Measurements from ENCODE around the gene TMEM184A.
"Not testable (repeated sequence)": the region's sequence is repeated elsewhere in the genome, so short reads cannot be mapped to it uniquely, and the experiment has no call there.

Gene TMEM184A

DNA sequence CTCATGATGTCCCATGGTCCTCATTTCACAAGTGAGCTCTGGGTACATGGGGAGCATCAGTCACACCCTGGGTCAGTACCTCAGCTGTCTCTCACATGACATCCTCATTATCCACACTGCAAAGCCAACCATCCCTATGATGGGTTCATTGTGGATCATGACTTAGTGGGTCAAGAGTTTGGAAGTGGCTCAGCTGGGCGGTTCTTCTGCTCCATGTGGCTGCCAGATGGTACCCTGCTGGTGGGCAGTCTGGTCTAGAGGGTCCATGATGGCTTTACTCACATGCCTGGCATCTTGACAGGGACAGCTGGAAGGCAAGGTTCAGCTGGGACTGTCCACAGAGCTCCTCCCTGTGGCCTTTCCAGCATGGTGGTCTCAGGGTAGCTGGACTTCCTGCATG, 33.0 kb upstream of the TMEM184A start:
- no peak for DNase-seq

DNA sequence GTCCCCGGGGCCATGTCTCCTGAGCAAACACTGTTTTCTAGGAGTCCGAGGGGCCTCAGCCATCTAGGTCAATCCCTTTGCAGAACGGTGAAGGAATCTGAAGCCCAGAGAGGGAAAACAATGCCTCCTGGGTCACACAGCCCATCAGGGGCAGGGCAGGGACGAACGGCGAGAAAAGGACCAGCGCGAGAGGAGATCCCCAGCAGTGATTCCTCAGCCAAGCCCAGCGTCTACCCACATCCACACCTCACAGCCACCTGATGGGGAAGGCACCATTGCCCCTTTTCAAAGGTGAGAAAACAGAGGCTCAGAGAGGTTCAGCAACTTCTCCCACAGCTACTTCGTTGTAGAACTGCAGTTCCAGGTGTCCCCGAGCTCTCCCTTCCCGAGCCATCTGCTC, 31.7 kb upstream of the TMEM184A start:
- DNase-seq: no peak

- DNase-seq: no peak
These were observed 31.1 kb upstream of the TMEM184A start for GRCh38 chr7:1586827-1587705.

DNA sequence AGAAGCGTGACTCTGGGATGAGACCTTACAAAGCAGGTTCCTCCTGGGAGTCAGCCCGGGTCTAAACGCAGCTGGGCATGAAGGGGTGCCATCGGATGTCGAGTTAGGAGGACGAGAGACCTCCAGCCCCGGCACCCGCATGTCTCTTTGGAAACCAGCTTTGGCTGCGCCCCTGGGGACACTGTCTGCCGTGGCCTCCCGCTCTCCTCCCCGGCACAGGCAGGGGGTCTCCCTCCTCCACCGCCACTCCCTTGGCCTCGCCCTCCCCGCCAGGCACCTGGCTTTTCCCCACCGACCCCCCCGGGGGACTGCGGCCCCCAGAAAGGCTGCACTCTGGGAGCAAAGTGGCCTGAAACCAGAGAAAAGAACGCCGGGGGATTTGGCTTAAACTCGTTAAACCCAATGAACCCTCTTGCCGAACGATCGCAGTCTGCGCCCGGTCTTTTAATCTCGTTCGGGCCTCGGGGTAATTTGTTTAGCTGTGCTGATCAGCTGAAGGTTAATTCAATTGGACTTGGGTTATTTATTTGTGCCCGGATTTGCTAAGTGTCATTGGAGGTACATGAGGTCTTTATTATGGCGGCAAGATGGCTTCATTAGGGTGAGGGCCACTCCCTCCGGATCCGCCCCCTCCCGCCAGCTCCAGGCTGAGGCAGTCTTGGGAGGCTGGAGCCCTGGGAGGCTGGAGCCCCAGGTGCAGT, 30.3 kb upstream of the TMEM184A start:
- no peak for DNase-seq

DNA sequence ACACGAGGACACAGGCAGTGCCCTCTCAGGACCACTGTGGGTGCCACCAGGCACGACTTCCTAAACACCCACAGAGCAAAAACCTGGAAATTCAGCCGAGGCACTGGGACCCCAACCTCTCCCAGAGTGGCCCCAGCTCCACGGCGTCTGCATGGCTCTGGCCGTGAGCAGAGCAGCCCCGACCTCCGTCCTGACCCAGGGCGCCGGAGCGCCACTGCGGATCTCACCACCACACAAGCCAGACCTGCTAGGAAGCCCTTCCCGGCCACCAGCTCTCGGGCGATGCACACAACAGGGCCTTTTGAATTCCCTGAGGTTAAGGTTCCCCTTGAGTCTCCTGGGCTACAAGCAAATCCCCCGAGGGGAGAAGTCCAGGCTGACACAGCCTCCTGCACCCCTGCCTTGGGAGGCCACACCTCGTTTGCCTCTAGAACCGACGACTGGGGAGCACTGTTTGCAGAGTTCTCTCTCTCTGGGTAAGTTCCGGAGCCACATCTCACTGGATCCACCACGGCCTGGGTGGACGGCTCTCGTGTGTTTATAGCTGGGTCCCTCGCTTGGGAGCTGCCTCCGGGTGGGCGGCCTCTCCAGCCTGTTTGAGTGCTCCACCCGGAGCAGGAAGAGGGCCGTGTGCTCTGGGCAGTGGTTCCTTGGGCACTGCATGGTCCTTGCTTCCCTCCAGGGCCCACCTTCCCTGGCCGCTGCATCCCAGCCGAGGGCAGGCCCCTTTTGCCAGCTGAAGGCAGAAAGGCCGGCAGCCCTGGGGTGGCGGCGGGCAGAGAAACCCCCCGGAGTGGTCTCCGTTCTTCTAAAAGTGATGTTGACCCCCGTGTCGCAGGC, 29.4 kb upstream of the TMEM184A start:
- no peak for DNase-seq

- no peak for DNase-seq
These were observed 28.7 kb upstream of the TMEM184A start for GRCh38 chr7:1584700-1585099.

- not testable (repeated sequence) for DNase-seq
These were observed 27.4 kb upstream of the TMEM184A start for GRCh38 chr7:1583241-1583930.

DNA sequence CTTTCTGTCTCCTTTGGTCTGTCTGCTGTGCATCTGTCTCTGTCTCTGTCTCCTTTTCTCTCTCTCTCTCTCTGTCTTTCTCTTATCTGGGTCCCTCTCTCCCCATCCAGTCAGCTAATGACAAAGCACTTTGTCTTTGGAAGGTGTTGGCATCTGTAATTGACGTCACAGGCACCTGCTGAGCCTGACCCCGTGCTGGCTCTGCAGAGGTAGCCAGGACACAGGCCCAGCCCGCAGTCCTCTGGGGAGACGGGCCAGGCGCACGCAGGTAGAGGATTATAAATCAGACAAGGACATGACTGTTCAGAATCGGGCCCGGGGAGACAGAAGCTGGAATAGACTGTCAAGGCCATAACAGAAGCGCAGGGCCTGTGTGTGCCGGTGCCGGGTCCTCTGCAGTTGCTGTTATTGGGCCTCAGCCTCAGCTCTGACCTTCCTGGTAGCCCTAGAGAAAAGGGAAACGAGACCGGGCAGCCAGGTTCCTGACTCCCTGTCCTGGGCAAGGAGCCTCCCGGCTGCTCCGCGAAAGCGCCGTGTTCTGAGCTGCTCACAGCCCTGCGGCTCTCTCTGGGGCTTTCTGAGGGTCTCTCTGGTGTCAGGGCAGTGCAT, 24.5 kb upstream of the TMEM184A start:
- DNase-seq: no peak

- DNase-seq: peak; percentile 89
These were observed 23.7 kb upstream of the TMEM184A start for GRCh38 chr7:1579481-1580421.

DNA sequence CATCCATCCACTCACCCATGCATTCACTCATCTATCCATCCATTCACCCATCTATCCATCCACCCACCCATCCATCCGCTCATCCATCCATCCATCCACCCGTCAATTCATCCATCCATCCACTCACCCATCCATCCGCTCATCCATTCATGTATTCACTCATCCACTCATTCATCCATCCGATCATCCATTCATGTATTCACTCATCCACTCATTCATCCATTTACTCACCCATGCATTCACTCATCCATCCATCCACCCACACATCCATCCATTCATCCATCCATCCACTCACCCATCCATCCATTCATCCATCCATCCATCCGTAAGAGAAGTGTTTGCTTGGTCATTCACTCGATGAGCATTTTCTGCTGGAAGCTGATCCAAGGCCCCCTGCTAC, 22.5 kb upstream of the TMEM184A start:
- no peak for DNase-seq

DNA sequence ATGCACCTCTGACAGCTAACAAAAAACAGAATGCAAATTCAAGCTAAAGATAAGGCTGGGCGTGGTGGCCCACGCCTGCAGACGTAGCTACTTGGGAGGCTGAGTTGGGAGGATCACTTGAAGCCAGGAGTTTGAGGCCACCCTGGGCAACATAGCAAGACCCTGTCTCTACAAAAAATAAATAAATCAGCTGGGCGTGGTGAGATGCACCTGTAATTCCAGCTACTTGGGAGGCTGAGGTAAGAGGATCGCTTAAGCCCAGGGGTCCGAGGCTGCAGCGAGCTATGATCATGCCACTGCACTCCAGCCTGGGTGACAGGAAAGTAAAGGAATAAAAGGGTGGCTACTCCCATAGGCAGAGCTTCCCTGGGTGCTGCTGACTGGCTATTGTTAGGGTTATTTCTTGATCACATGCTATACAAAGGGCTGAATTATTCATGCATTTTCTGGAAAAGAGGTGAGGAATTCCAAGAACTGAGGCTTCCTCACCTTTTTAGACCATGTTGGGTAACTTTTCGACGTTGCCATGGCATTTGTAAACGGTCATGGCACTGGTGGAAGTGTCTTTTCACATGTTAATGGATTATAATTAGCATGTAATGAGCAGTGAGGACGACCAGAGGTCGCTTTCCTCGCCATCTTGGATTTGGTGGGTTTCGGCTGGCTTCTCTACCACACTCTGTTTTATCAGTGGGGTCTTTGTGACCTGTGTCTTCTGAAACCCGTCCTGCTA, 20.7 kb upstream of the TMEM184A start:
- no peak for DNase-seq

- DNase-seq: no peak
These were observed 19.8 kb upstream of the TMEM184A start for GRCh38 chr7:1575809-1576208.

- DNase-seq: no peak
These were observed 16.3 kb upstream of the TMEM184A start for GRCh38 chr7:1572111-1572822.

DNA sequence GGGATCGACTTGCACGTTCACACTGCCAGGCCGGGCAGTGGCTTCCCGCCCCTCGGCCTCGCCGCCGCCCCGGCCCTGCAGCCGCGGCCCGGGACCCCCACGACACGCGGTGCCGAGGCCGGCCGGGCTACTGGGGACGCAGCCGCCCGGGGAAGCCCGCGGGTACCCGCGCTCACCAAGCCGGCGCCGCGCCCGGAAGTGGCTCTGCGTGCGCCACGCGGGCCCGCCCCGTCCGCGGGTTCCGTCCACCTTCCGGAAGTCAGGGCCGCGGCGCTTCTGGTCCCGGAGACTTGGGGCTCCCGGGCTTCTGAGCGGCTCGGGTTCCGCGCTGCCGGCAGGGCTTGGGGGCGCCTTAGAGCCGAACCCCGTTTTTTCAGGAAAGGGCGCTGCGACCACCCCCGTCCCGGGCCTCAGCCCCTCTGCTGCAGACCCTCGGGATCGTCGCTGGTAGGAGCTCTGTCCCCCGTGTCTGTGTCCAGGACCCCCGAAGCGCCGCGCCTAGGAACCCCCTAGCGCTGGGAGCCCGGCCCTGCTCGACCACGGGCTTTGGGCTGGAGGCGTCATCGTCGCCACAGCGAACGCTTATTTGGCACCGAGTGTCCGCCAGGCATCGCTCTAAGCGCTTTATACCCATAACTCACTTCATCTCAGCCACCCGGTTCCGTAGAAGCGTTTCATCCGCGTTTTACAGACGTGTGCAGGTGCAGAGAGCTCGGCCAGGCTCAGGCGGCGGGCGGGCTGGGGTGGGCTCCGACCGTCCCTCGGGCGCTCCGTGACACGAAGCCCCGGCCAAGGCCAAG, 14.0 kb upstream of the TMEM184A start, which contains the start of gene PSMG3:
PSMG3 (minus strand) TSS at position 200 of the 800 bp plus-strand sequence. CDS start 693 bp downstream, outside the sequence.
- DNase-seq: peak; percentile 95

DNA sequence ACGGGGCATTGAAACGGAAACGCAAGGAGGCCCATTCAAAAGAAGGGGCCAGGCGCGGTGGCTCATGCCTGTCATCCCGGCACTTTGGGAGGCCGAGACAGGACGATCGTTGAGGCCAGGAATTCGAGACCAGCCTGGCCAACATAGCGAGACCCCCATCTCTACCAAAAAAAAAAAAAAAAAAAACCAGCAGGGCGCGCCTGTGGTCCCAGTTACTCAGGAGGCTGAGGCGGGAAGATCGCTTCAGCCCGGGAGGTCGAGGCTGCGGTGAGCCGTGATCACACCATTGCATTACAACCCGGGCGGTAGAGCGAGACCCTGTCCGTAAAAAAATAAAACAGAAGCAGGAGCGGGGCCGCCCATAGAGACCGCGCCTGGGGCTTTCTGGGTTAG, 13.4 kb upstream of the TMEM184A start:
- DNase-seq: no peak

DNA sequence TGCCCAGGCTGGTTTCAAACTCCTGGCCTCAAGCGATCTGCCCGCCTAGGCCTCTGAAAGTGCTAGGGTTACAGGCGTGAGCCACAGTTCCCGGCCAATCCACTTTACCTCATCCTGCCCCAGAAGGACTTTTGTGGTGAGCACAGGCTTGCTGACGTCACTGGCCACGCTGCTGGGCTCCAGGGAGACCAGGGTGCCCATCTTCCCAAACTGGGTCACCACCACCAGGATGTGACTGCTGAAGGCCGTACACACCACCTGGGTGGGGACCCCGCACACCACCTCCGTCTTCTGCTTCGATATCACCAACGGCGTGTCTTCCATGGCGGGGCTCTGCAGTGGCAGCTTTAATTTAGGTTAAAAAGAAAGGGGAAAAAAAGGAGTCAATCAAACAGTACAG, 13.0 kb upstream of the TMEM184A start:
- peak; percentile 75 for DNase-seq

GRCh38 chr7:1567896-1568510, 12.0 kb upstream of the TMEM184A start:
- no peak for DNase-seq

Data from activated effector memory CD4-positive, alpha-beta T cell treated with anti-CD3 and anti-CD28 coated beads, Interleukin-2, amount 50 U/mL, for 16 hours (primary cell).